Fibroblast of lung (primary cell): ENCODE measurements around the gene TMCC2. TPM values are rescaled to one million over a fixed set of nuclear protein-coding genes. Genes with fewer than 3 reads are reported as not detected.

ENCODE experiments used
- DNase-seq, 2 donors: peaks; one replicate each; pipeline versions ENCODE4 v3.0.0 to v3.0.0-alpha.2; 2010; ENCODE audit warnings: low read depth in 2 of 2
- H2AFZ ChIP-seq: 2 replicates; pipeline ENCODE4 v1.5.1; 2012; ENCODE audit warnings: low read length, control low read depth, inconsistent platforms
- H3K27ac ChIP-seq: 2 replicates; pipeline ENCODE4 v1.5.1; 2011; ENCODE audit warnings: low read length, control low read depth; ENCODE audit not compliant: insufficient read depth
- H3K27me3 ChIP-seq: 2 replicates; pipeline ENCODE4 v1.5.1; 2011; ENCODE audit warnings: mild to moderate bottlenecking, low read length; ENCODE audit not compliant: control insufficient read depth, insufficient read depth
- H3K36me3 ChIP-seq: 2 replicates; pipeline ENCODE4 v1.5.1; 2011; ENCODE audit warnings: low read length; ENCODE audit not compliant: control insufficient read depth, insufficient read depth
- H3K4me1 ChIP-seq: 2 replicates; pipeline ENCODE4 v1.5.1; 2011; ENCODE audit warnings: low read length; ENCODE audit not compliant: control insufficient read depth, insufficient read depth; ENCODE audit errors: extremely low read depth
- H3K4me2 ChIP-seq: 2 replicates; pipeline ENCODE4 v1.5.1; 2011; ENCODE audit warnings: low read length, control low read depth; ENCODE audit not compliant: insufficient read depth; ENCODE audit errors: extremely low read depth
- H3K4me3 ChIP-seq, 4 experiments: fragments of 200-600 bp in 1 of 4; sonication (generic) in 1 of 4; replicated peaks in 1 of 4; 2 replicates each; pipeline ENCODE4 v1.5.1; 2011 to 2016; ENCODE audit warnings: low read length in 4 of 4, low read depth in 3 of 4, mild to moderate bottlenecking in 3 of 4, control low read depth in 2 of 4, inconsistent platforms in 1 of 4, mixed read lengths in 1 of 4; ENCODE audit not compliant: insufficient read depth in 1 of 4; ENCODE audit errors: control extremely low read depth in 1 of 4
- H3K79me2 ChIP-seq: 2 replicates; pipeline ENCODE4 v1.5.1; 2012; ENCODE audit warnings: mild to moderate bottlenecking, low read length, inconsistent platforms; ENCODE audit not compliant: control insufficient read depth, insufficient read depth
- H3K9ac ChIP-seq: 2 replicates; pipeline ENCODE4 v1.5.1; 2011; ENCODE audit warnings: mild to moderate bottlenecking, low read length, control low read depth; ENCODE audit not compliant: insufficient read depth
- H3K9me3 ChIP-seq: 2 replicates; pipeline ENCODE4 v1.5.1; 2012; ENCODE audit warnings: low read depth, low read length; ENCODE audit not compliant: control insufficient read depth, insufficient read depth
- H4K20me1 ChIP-seq: 2 replicates; pipeline ENCODE4 v1.5.1; 2011; ENCODE audit warnings: low read length; ENCODE audit not compliant: control insufficient read depth, insufficient read depth; ENCODE audit errors: extremely low read depth
- CTCF ChIP-seq, 2 donors: IDR thresholded peaks in 1 of 2; conservative IDR thresholded peaks in 1 of 2; 1 replicate in 1 of 2; 2 replicates in 1 of 2; pipeline ENCODE4 v1.5.1; 2011 to 2012; ENCODE audit warnings: low read length in 2 of 2, control low read depth in 1 of 2, inconsistent platforms in 1 of 2, low read depth in 1 of 2, mild to moderate bottlenecking in 1 of 2
- EZH2 ChIP-seq: IDR thresholded peaks from 2 replicates; pipeline ENCODE4 v1.5.1; 2012; ENCODE audit warnings: low read length, control low read depth, mild to moderate bottlenecking; ENCODE audit errors: missing control alignments
- polyA plus RNA-seq, 2 donors: library from polyadenylated mRNA; depleted of rRNA in 1 of 2; stranded (reverse) in 1 of 2; unstranded in 1 of 2; fragments of >200 nt; gene quantifications; 2 replicates each; pipeline ENCODE4 v1.2.1, GENCODE V29; 2011 to 2012; ENCODE audit warnings: missing spikeins in 1 of 2
- total RNA-seq: library from RNA; depleted of rRNA; stranded (reverse); fragments of >200 nt; gene quantifications from 2 replicates; pipeline ENCODE4 v1.2.1, GENCODE V29; 2014

TMCC2 gene
- total and polyA plus RNA-seq, 2 donors (not counting 1 experiment from before 2014, with no cell fraction given) = 2.3 to 6.9 TPM

- H3K27me3 ChIP-seq = no peaks in the 10 kb centered on the region
- no peaks in the 10 kb centered on the region for H4K20me1 ChIP-seq
- H3K4me3 ChIP-seq = no peak overlapping the region
- H3K79me2 ChIP-seq = no peaks in the 10 kb centered on the region
- no peak overlapping the region for H2AFZ ChIP-seq
- H3K27ac ChIP-seq = no peak overlapping the region
- H3K4me2 ChIP-seq = no peak overlapping the region
- no peak overlapping the region for H3K9ac ChIP-seq
- H3K9me3 ChIP-seq = no peaks in the 10 kb centered on the region
- H3K36me3 ChIP-seq = peaks cover 1% of the 10 kb centered on the region
- TF ChIP-seq CTCF (conservative IDR thresholded peaks at IDR 0.05 in 1 of 2, IDR thresholded peaks at IDR 0.05 in 1 of 2; ENCODE audit: low read depth in 1 of 2, low read length in 2 of 2) = no peak
- no peak for TF ChIP-seq EZH2
- no peak for DNase-seq
- H3K4me1 ChIP-seq = peaks cover 2% of the 10 kb centered on the region
These were observed 39.0 kb downstream of the TMCC2 start for GRCh38 chr1:205266611-205267305.

- TF ChIP-seq CTCF (conservative IDR thresholded peaks at IDR 0.05 in 1 of 2, IDR thresholded peaks at IDR 0.05 in 1 of 2; ENCODE audit: low read depth in 1 of 2, low read length in 2 of 2) = no peak
- no peak for TF ChIP-seq EZH2
- Histone ChIP-seq H3K9ac (no peak overlapping the region), H3K4me2 (no peak overlapping the region), H3K79me2 (no peaks in the 10 kb centered on the region), H2AFZ (no peak overlapping the region), H4K20me1 (no peaks in the 10 kb centered on the region), H3K4me1 (no peaks in the 10 kb centered on the region), H3K27me3 (no peaks in the 10 kb centered on the region), H3K9me3 (no peaks in the 10 kb centered on the region), H3K4me3 (no peak overlapping the region), H3K36me3 (peaks cover 1% of the 10 kb centered on the region), H3K27ac (no peak overlapping the region)
- DNase-seq = no peak
These were observed 39.7 kb downstream of the TMCC2 start for GRCh38 chr1:205267306-205267902.

GRCh38 chr1:205268846-205269680 lies 41.3 kb downstream of the TMCC2 start:
- Histone ChIP-seq H3K4me3 (no peak overlapping the region), H3K9ac (no peak overlapping the region), H3K27ac (no peak overlapping the region), H3K4me2 (no peak overlapping the region), H3K9me3 (no peaks in the 10 kb centered on the region), H3K4me1 (no peaks in the 10 kb centered on the region), H4K20me1 (no peaks in the 10 kb centered on the region), H2AFZ (no peak overlapping the region), H3K27me3 (no peaks in the 10 kb centered on the region), H3K79me2 (no peaks in the 10 kb centered on the region), H3K36me3 (peaks cover 1% of the 10 kb centered on the region)
- DNase-seq = no peak
- TF ChIP-seq EZH2 = no peak
